Trophoblast cell (in vitro differentiated cells and primary cell): Measurements from ENCODE around the gene HELQ.
A peak's percentile ranks its signal among the peaks of the same experiment; 100 is the strongest.

Source experiments
- DNase-seq, 2 donors: peaks; one replicate each; pipeline ENCODE4 v3.0.0-alpha.2; 2016
- H2AFZ ChIP-seq: 2 replicates; pipeline ENCODE4 v1.6.1; 2013; ENCODE audit warnings: low read length, moderate library complexity, mild to moderate bottlenecking; ENCODE audit not compliant: insufficient read depth, poor library complexity
- H2AK5ac ChIP-seq: 2 replicates; pipeline ENCODE4 v1.6.1; 2013; ENCODE audit warnings: mild to moderate bottlenecking, low read length
- H2BK120ac ChIP-seq: 2 replicates; pipeline ENCODE4 v1.6.1; 2013; ENCODE audit warnings: low read length, mild to moderate bottlenecking, moderate library complexity; ENCODE audit not compliant: insufficient read depth, poor library complexity
- H2BK12ac ChIP-seq: 2 replicates; pipeline ENCODE4 v1.6.1; 2013; ENCODE audit warnings: mild to moderate bottlenecking, low read length, moderate library complexity
- H2BK5ac ChIP-seq: 2 replicates; pipeline ENCODE4 v1.6.1; 2013; ENCODE audit warnings: low read length, low read depth, moderate library complexity, mild to moderate bottlenecking; ENCODE audit not compliant: poor library complexity
- H3K14ac ChIP-seq: 2 replicates; pipeline ENCODE4 v1.6.1; 2013; ENCODE audit warnings: mild to moderate bottlenecking, low read length
- H3K18ac ChIP-seq: 2 replicates; pipeline ENCODE4 v1.6.1; 2013; ENCODE audit warnings: mild to moderate bottlenecking, low read length
- H3K23ac ChIP-seq: 2 replicates; pipeline ENCODE4 v1.6.1; 2013; ENCODE audit warnings: low read length
- H3K27ac ChIP-seq: 2 replicates; pipeline ENCODE4 v1.5.1; 2013; ENCODE audit warnings: low read depth, mild to moderate bottlenecking, inconsistent platforms, low read length, moderate library complexity
- H3K27me3 ChIP-seq: 2 replicates; pipeline ENCODE4 v1.6.1; 2013; ENCODE audit warnings: inconsistent platforms, mild to moderate bottlenecking, low read length, moderate library complexity; ENCODE audit not compliant: insufficient read depth
- H3K36me3 ChIP-seq, 2 experiments: 1 replicate in 1 of 2; 2 replicates in 1 of 2; pipeline ENCODE4 v1.6.1; 2013; ENCODE audit warnings: low read length in 2 of 2, mild to moderate bottlenecking in 2 of 2, moderate library complexity in 1 of 2; ENCODE audit not compliant: insufficient read depth in 2 of 2, control insufficient read depth in 1 of 2
- H3K4ac ChIP-seq: 2 replicates; pipeline ENCODE4 v1.6.1; 2013; ENCODE audit warnings: low read depth, mild to moderate bottlenecking, low read length, moderate library complexity
- H3K4me1 ChIP-seq, 2 experiments: 1 replicate in 1 of 2; 2 replicates in 1 of 2; pipeline ENCODE4 v1.6.1; 2013; ENCODE audit warnings: low read length in 2 of 2, mild to moderate bottlenecking in 2 of 2, moderate library complexity in 1 of 2; ENCODE audit not compliant: insufficient read depth in 2 of 2, control insufficient read depth in 1 of 2
- H3K4me2 ChIP-seq: 2 replicates; pipeline ENCODE4 v1.6.1; 2013; ENCODE audit warnings: inconsistent platforms, mild to moderate bottlenecking, low read length, moderate library complexity
- H3K4me3 ChIP-seq: 2 replicates; pipeline ENCODE4 v1.5.1; 2013; ENCODE audit warnings: mild to moderate bottlenecking, low read depth, low read length, inconsistent platforms
- H3K79me1 ChIP-seq: one replicate; pipeline ENCODE4 v1.6.1; 2013; ENCODE audit warnings: low read length
- H3K79me2 ChIP-seq: 2 replicates; pipeline ENCODE4 v1.6.1; 2013; ENCODE audit warnings: low read length, mild to moderate bottlenecking; ENCODE audit not compliant: control insufficient read depth, insufficient read depth, poor library complexity
- H3K9ac ChIP-seq: 2 replicates; pipeline ENCODE4 v1.6.1; 2013; ENCODE audit warnings: mild to moderate bottlenecking, low read length
- H3K9me3 ChIP-seq: 2 replicates; pipeline ENCODE4 v1.6.1; 2013; ENCODE audit warnings: low read depth, mild to moderate bottlenecking, control low read depth, inconsistent platforms, low read length; ENCODE audit not compliant: insufficient read depth
- H4K12ac ChIP-seq: 2 replicates; pipeline ENCODE4 v1.6.1; 2013; ENCODE audit warnings: low read depth, mild to moderate bottlenecking, low read length, moderate library complexity
- H4K8ac ChIP-seq: 2 replicates; pipeline ENCODE4 v1.6.1; 2013; ENCODE audit warnings: low read depth, mild to moderate bottlenecking, low read length, moderate library complexity
- H4K91ac ChIP-seq: one replicate; pipeline ENCODE4 v1.6.1; 2013; ENCODE audit warnings: low read depth, mild to moderate bottlenecking, low read length, moderate library complexity
- WGBS: extraction: QIAGEN DNeasy Blood & Tissue Kit; methylation state at CpG from one replicate; pipeline ENCODE4 v1.1.7; 2013; ENCODE audit warnings: missing lambda C conversion rate; ENCODE audit not compliant: insufficient read length, insufficient coverage; ENCODE audit errors: extremely low coverage; 5-methylcytosine and 5-hydroxymethylcytosine counted together

Gene HELQ

DNA sequence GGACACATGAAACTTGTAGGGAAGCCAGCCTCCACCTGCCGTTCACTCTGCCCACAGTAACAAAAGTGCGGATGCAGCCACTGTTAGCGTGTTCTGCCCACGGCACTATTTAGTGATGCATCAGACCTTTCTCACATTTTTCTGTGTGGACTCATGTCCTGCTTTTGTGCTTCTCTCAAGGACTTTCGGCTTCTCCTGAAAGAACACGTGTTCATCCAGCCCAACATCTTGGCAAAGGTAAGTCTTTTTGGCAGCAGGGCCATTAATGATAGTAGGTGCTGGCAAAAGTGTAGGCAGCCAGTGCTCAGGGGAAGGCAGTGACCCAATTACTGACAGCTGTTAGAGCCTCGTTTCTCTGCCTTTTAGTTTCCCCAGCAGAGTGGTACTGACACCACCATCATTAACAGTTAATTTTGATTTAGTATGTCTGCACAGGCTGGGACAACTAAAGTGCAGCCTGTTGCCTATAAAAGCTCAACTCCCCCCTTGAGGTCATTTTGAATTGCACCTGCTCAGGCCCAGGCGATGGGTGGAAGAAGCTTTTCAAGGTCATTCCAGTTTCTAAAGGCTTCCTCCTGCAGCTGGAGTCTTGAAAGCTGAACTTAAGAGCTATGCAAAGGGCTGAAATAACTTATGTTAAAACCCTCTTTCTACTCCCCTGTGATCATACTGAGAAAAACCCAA is 66.4 kb downstream of the HELQ start:
- Histone ChIP-seq H4K8ac (no peak overlapping the region), H3K36me3 (no peaks in the 10 kb centered on the region), H2AFZ (peak overlapping the region; percentile 52), H3K27me3 (no peaks in the 10 kb centered on the region), H3K27ac (no peak overlapping the region), H3K4me2 (no peak overlapping the region), H3K79me2 (no peaks in the 10 kb centered on the region), H3K23ac (no peak overlapping the region), H2BK5ac (no peak overlapping the region), H3K9ac (no peak overlapping the region), H3K79me1 (peaks cover 5% of the 10 kb centered on the region), H3K18ac (no peak overlapping the region), H4K91ac (no peak overlapping the region), H3K14ac (no peak overlapping the region), H3K4ac (no peak overlapping the region), H3K4me1 (peaks cover 4 to 13% of the 10 kb centered on the region in 2 experiments), H4K12ac (no peak overlapping the region), H2AK5ac (no peak overlapping the region), H3K9me3 (no peaks in the 10 kb centered on the region), H3K4me3 (no peak overlapping the region), H2BK12ac (peak overlapping the region; percentile 26), H2BK120ac (no peak overlapping the region)
- WGBS = no CpG with 5 or more reads among the region's 8 CpGs
- DNase-seq = no peak

GRCh38 chr4:83388313-83388676 is 67.3 kb downstream of the HELQ start:
- H3K4me3 ChIP-seq = no peak overlapping the region
- WGBS = no CpG with 5 or more reads among the region's 4 CpGs
- H4K8ac ChIP-seq = peak overlapping the region; percentile 31
- peaks cover 5% of the 10 kb centered on the region for H3K79me1 ChIP-seq
- H3K9ac ChIP-seq = no peak overlapping the region
- no peak overlapping the region for H3K4me2 ChIP-seq
- H2BK12ac ChIP-seq = peak overlapping the region; percentile 75
- H3K27ac ChIP-seq = peak overlapping the region; percentile 43
- no peak overlapping the region for H3K4ac ChIP-seq
- DNase-seq = no peak
- no peaks in the 10 kb centered on the region for H3K79me2 ChIP-seq
- H3K18ac ChIP-seq = no peak overlapping the region
- H3K27me3 ChIP-seq = no peaks in the 10 kb centered on the region
- H2AFZ ChIP-seq = no peak overlapping the region
- H4K91ac ChIP-seq = no peak overlapping the region
- no peaks in the 10 kb centered on the region for H3K9me3 ChIP-seq
- no peaks in the 10 kb centered on the region for H3K36me3 ChIP-seq
- H2BK120ac ChIP-seq = no peak overlapping the region
- no peak overlapping the region for H3K14ac ChIP-seq
- H3K4me1 ChIP-seq = peaks cover 4 to 13% of the 10 kb centered on the region in 2 experiments
- no peak overlapping the region for H2AK5ac ChIP-seq
- H2BK5ac ChIP-seq = no peak overlapping the region
- H4K12ac ChIP-seq = no peak overlapping the region
- H3K23ac ChIP-seq = no peak overlapping the region

- Histone ChIP-seq H3K79me2 (no peaks in the 10 kb centered on the region), H4K91ac (no peak overlapping the region), H2AK5ac (no peak overlapping the region), H3K79me1 (peaks cover 5% of the 10 kb centered on the region), H4K12ac (no peak overlapping the region), H2BK12ac (peak overlapping the region; percentile 38), H4K8ac (peak overlapping the region; percentile 31), H3K23ac (no peak overlapping the region), H3K27ac (peak overlapping the region; percentile 55), H2BK120ac (peak overlapping the region; percentile 8), H2AFZ (no peak overlapping the region), H3K4me1 (peaks cover 4 to 13% of the 10 kb centered on the region in 2 experiments), H3K27me3 (no peaks in the 10 kb centered on the region), H2BK5ac (no peak overlapping the region), H3K4ac (no peak overlapping the region), H3K18ac (no peak overlapping the region), H3K36me3 (no peaks in the 10 kb centered on the region), H3K4me2 (no peak overlapping the region), H3K9ac (no peak overlapping the region), H3K4me3 (no peak overlapping the region), H3K14ac (no peak overlapping the region), H3K9me3 (no peaks in the 10 kb centered on the region)
- WGBS = no CpG with 5 or more reads among the region's 3 CpGs
- DNase-seq = no peak
These were observed 67.9 kb downstream of the HELQ start for GRCh38 chr4:83387476-83388312.

DNA sequence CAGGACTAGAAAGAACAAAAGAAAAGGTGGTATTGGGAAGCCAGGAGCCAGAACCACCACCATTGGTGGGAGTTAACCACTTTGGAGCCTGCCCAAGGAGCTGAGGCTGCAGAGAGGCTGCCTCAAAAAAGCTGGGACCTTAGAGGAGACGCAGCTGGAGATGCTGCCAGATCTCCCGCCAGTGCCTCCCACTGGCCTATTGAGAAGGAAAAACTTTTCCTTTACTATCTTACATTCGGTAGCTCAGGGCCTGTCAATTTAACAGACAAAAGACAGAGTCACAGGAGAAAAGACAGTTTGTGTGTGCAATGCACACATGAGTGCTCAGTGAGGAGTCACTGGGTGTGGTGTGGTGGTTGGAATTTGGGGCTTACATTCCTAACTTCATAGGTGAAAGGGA is 68.6 kb downstream of the HELQ start:
- WGBS = no CpG with 5 or more reads among the region's 3 CpGs
- H3K4me3 ChIP-seq = no peak overlapping the region
- DNase-seq = no peak
- H3K23ac ChIP-seq = no peak overlapping the region
- peak overlapping the region; percentile 32 for H4K91ac ChIP-seq
- no peak overlapping the region for H3K9ac ChIP-seq
- H2BK12ac ChIP-seq = peak overlapping the region; percentile 32
- H2BK5ac ChIP-seq = peak overlapping the region; percentile 54
- H3K9me3 ChIP-seq = no peaks in the 10 kb centered on the region
- H3K4me2 ChIP-seq = peak overlapping the region; percentile 44
- no peak overlapping the region for H2AFZ ChIP-seq
- no peak overlapping the region for H3K18ac ChIP-seq
- H3K79me1 ChIP-seq = peaks cover 5% of the 10 kb centered on the region
- H3K79me2 ChIP-seq = no peaks in the 10 kb centered on the region
- H3K36me3 ChIP-seq = no peaks in the 10 kb centered on the region
- peak overlapping the region; percentile 25 for H2BK120ac ChIP-seq
- H3K4me1 ChIP-seq = peaks cover 4 to 13% of the 10 kb centered on the region in 2 experiments
- H4K8ac ChIP-seq = no peak overlapping the region
- H3K14ac ChIP-seq = no peak overlapping the region
- no peak overlapping the region for H4K12ac ChIP-seq
- H3K27me3 ChIP-seq = no peaks in the 10 kb centered on the region
- H2AK5ac ChIP-seq = no peak overlapping the region
- H3K4ac ChIP-seq = no peak overlapping the region
- H3K27ac ChIP-seq = peak overlapping the region; percentile 84
